MM.1S (cell line): ENCODE results near the gene C6.

Source experiments
- DNase-seq: peaks from one replicate; pipeline ENCODE4 v3.0.0-alpha.2; 2015
- H2AFZ ChIP-seq: fragments of 300-600 bp; sonication (generic); 2 replicates; pipeline ENCODE4 v1.6.0; 2016; ENCODE audit warnings: antibody characterized with exemption, low read length
- H3F3A ChIP-seq: fragments of 300-600 bp; sonication (generic); 2 replicates; pipeline ENCODE4 v1.6.1; 2016; ENCODE audit warnings: mild to moderate bottlenecking, antibody characterized with exemption, low read length, moderate library complexity, mixed read lengths; ENCODE audit not compliant: insufficient read depth
- H3K27ac ChIP-seq: fragments of 300-600 bp; sonication (generic); 2 replicates; pipeline ENCODE4 v1.5.1; 2016; ENCODE audit warnings: mild to moderate bottlenecking, low read length
- H3K27me3 ChIP-seq: fragments of 300-600 bp; sonication (generic); replicated peaks from 2 replicates; pipeline ENCODE4 v1.6.0; 2016; ENCODE audit warnings: low read length; ENCODE audit not compliant: insufficient read depth
- H3K36me3 ChIP-seq: fragments of 300-600 bp; sonication (generic); replicated peaks from 2 replicates; pipeline ENCODE4 v1.6.1; 2016; ENCODE audit warnings: mild to moderate bottlenecking, low read length, mixed read lengths; ENCODE audit not compliant: insufficient read depth
- H3K4me1 ChIP-seq: fragments of 300-600 bp; sonication (generic); 2 replicates; pipeline ENCODE4 v1.6.1; 2016; ENCODE audit warnings: low read length, mixed read lengths
- H3K4me2 ChIP-seq: fragments of 300-600 bp; sonication (generic); 2 replicates; pipeline ENCODE4 v1.6.0; 2016; ENCODE audit warnings: low read depth, low read length
- H3K4me3 ChIP-seq: fragments of 300-600 bp; sonication (generic); 2 replicates; pipeline ENCODE4 v1.5.1; 2016; ENCODE audit warnings: low read length, mixed read lengths
- H3K79me2 ChIP-seq: fragments of 300-600 bp; sonication (generic); 2 replicates; pipeline ENCODE4 v1.6.1; 2016; ENCODE audit warnings: mixed run types, low read length, mixed read lengths
- H3K9ac ChIP-seq: fragments of 300-600 bp; sonication (generic); 2 replicates; pipeline ENCODE4 v1.6.1; 2016; ENCODE audit warnings: low read length, mixed read lengths
- H3K9me2 ChIP-seq: fragments of 300-600 bp; sonication (generic); replicated peaks from 2 replicates; pipeline ENCODE4 v1.6.1; 2016; ENCODE audit warnings: mild to moderate bottlenecking, low read length, mixed read lengths; ENCODE audit not compliant: insufficient read depth
- H3K9me3 ChIP-seq: fragments of 300-600 bp; sonication (generic); replicated peaks from 2 replicates; pipeline ENCODE4 v1.6.1; 2016; ENCODE audit warnings: mild to moderate bottlenecking, low read length, mixed read lengths; ENCODE audit not compliant: insufficient read depth
- H4K20me1 ChIP-seq: fragments of 300-600 bp; sonication (generic); 2 replicates; pipeline ENCODE4 v1.6.1; 2016; ENCODE audit warnings: mild to moderate bottlenecking, low read length, moderate library complexity, mixed read lengths; ENCODE audit not compliant: insufficient read depth
- CTCF ChIP-seq: fragments of 300-600 bp; sonication (generic); IDR thresholded peaks from 2 replicates; pipeline ENCODE4 v1.5.1; 2016; ENCODE audit warnings: antibody characterized with exemption, low read length, mixed read lengths
- EZH2 ChIP-seq: fragments of 300-600 bp; sonication (generic); optimal IDR thresholded peaks from 2 replicates; pipeline ENCODE3; 2017; ENCODE audit warnings: low read depth, mild to moderate bottlenecking, antibody characterized with exemption, low read length, mixed read lengths
- EZH2phosphoT487 ChIP-seq: fragments of 300-600 bp; sonication (generic); IDR thresholded peaks from 2 replicates; pipeline ENCODE4 v1.6.1; 2018; ENCODE audit warnings: antibody characterized with exemption, low read length

Gene C6

GRCh38 chr5:41246376-41246775 lies 33.0 kb upstream of the C6 start:
- Histone ChIP-seq H2AFZ (no peak overlapping the region), H3K36me3 (no peaks in the 10 kb centered on the region), H3K9me3 (no peaks in the 10 kb centered on the region; the same call in 1 of the 2 replicates), H3K4me2 (no peak overlapping the region), H3K27ac (no peak overlapping the region), H3K9me2 (no peaks in the 10 kb centered on the region), H3F3A (no peaks in the 10 kb centered on the region), H3K4me1 (no peaks in the 10 kb centered on the region), H3K79me2 (no peaks in the 10 kb centered on the region), H4K20me1 (no peaks in the 10 kb centered on the region), H3K4me3 (no peak overlapping the region), H3K27me3 (no peaks in the 10 kb centered on the region), H3K9ac (no peak overlapping the region)
- no peak for DNase-seq
- TF ChIP-seq EZH2phosphoT487 (no peak), EZH2 (no peak), CTCF (no peak)

- no peaks in the 10 kb centered on the region for H3K4me1 ChIP-seq
- DNase-seq = no peak
- no peaks in the 10 kb centered on the region for H3K9me3 ChIP-seq
- no peaks in the 10 kb centered on the region for H3K9me2 ChIP-seq
- H3K79me2 ChIP-seq = no peaks in the 10 kb centered on the region
- no peaks in the 10 kb centered on the region for H3K27me3 ChIP-seq
- no peak overlapping the region for H3K9ac ChIP-seq
- no peak overlapping the region for H3K27ac ChIP-seq
- H3K36me3 ChIP-seq = no peaks in the 10 kb centered on the region
- no peaks in the 10 kb centered on the region for H4K20me1 ChIP-seq
- no peak for TF ChIP-seq CTCF
- TF ChIP-seq EZH2phosphoT487 = no peak
- no peak for TF ChIP-seq EZH2
- no peak overlapping the region for H3K4me3 ChIP-seq
- H2AFZ ChIP-seq = no peak overlapping the region
- no peaks in the 10 kb centered on the region for H3F3A ChIP-seq
- H3K4me2 ChIP-seq = no peak overlapping the region
Measured at GRCh38 chr5:41243558-41243957, 30.2 kb upstream of the C6 start.

- H3K27ac ChIP-seq = no peak overlapping the region
- H3K36me3 ChIP-seq = no peaks in the 10 kb centered on the region
- H3K79me2 ChIP-seq = no peaks in the 10 kb centered on the region
- H3K4me3 ChIP-seq = no peak overlapping the region
- no peaks in the 10 kb centered on the region for H3K4me1 ChIP-seq
- DNase-seq = no peak
- H3K27me3 ChIP-seq = no peaks in the 10 kb centered on the region
- no peaks in the 10 kb centered on the region for H3K9me3 ChIP-seq
- H3F3A ChIP-seq = no peaks in the 10 kb centered on the region
- no peaks in the 10 kb centered on the region for H4K20me1 ChIP-seq
- H3K9me2 ChIP-seq = no peaks in the 10 kb centered on the region
- TF ChIP-seq EZH2phosphoT487 (no peak), CTCF (no peak), EZH2 (no peak)
- no peak overlapping the region for H2AFZ ChIP-seq
- H3K9ac ChIP-seq = no peak overlapping the region
- H3K4me2 ChIP-seq = no peak overlapping the region
Measured at GRCh38 chr5:41240985-41241384, 27.7 kb upstream of the C6 start.

- H3F3A ChIP-seq = no peaks in the 10 kb centered on the region
- no peaks in the 10 kb centered on the region for H3K4me1 ChIP-seq
- no peaks in the 10 kb centered on the region for H3K9me3 ChIP-seq
- H4K20me1 ChIP-seq = no peaks in the 10 kb centered on the region
- H3K27ac ChIP-seq = no peak overlapping the region
- TF ChIP-seq CTCF (no peak), EZH2phosphoT487 (no peak), EZH2 (no peak)
- no peaks in the 10 kb centered on the region for H3K27me3 ChIP-seq
- H2AFZ ChIP-seq = no peak overlapping the region
- no peaks in the 10 kb centered on the region for H3K36me3 ChIP-seq
- no peaks in the 10 kb centered on the region for H3K9me2 ChIP-seq
- DNase-seq = no peak
- H3K4me3 ChIP-seq = no peak overlapping the region
- H3K79me2 ChIP-seq = no peaks in the 10 kb centered on the region
- no peak overlapping the region for H3K9ac ChIP-seq
- no peak overlapping the region for H3K4me2 ChIP-seq
Measured at GRCh38 chr5:41240390-41240789, 27.1 kb upstream of the C6 start.
